GM18508 (cell line): Measurements from ENCODE around the gene MMEL1.

Source experiments
- ATAC-seq: cut with Tn5 transposase; IDR thresholded peaks from one replicate; pipeline ENCODE4 v1.9.1; 2021; ENCODE audit warnings: moderate number of reproducible peaks; ENCODE audit not compliant: insufficient read depth, unreplicated experiment

MMEL1 gene

DNA sequence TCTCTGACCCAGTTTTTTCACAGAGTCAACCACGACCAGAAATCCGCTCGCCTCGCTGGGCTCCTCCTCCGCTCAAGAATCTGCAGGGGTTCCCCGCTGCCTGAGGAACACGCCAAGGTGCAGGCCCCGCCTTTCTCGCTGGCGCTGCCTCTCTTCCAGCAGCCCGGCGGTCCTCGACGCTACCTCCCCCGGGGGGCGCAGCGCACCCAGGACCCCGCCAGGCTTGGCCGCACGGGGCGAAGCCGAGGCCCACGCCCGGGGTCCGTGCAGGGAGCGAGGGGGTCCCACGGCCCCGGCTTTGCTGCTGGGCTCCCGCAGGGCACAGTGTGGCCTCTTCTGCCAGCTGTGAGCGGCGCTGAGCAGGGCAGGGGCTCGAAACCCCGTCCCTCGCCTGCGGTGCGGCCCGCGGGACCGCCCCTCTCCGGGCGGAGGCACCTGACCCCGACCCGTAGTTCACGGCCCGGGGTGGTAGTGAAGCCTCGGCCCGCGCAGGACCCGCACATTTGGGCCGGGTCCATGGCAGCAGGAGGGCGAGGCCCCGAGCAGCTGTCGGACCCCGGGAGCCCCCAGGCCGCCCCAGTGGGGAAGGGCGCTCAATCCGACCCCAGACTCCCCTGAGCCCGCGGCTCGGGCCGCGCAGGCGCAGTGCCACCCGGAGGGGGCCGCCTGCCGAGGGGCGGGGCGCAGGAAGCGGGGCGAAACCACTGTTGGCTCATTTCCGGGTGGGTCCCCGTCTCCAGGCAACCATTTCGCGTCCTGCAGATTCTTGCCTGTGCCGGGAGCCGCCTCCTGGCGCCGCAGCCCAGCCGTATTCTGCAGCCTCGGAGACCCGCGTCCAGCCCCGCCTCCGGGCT is 10.0 kb upstream of the MMEL1 start:
- ATAC-seq: peak; percentile 54

GRCh38 chr1:2642131-2642559 is 9.3 kb upstream of the MMEL1 start:
- ATAC-seq: no peak

DNA sequence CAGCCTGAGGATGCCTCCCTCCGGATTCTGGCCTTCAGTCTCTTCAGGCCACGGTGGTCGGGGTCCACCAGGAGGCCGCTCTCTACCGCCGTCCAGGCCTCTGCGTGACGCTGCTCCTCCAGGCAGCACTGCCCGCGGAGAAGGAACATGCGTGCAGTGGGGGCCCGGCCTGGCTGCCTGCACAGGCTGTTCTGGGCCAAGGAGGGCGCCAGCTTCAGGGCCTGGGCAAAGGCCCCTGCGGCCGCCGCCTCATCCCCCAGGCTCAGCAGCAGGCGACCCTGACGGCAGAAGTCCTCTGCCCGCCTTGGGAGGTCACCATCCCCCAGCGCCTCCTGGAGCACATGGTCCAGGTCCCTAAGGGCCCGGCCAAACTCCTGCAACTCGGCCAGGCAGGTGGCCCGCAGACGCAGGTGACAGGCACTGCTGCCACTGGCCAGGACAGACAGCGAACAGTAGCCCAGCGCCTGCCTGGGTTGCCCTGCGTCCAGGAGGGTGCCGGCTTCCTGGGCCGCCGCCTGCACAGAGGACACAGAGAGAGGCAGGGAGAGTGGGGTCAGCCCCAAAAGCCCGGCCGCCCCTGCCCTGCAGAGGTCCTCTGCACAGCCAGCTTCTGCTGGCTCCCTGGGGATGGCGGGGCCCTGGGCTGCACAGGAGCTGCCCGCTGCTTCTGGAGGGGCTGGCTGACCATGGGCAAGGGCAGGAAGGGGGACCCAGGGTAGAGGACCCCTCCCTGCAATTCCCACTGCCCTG is 8.7 kb upstream of the MMEL1 start:
- no peak for ATAC-seq

- no peak for ATAC-seq
Measured at GRCh38 chr1:2640626-2641025, 7.8 kb upstream of the MMEL1 start.

DNA sequence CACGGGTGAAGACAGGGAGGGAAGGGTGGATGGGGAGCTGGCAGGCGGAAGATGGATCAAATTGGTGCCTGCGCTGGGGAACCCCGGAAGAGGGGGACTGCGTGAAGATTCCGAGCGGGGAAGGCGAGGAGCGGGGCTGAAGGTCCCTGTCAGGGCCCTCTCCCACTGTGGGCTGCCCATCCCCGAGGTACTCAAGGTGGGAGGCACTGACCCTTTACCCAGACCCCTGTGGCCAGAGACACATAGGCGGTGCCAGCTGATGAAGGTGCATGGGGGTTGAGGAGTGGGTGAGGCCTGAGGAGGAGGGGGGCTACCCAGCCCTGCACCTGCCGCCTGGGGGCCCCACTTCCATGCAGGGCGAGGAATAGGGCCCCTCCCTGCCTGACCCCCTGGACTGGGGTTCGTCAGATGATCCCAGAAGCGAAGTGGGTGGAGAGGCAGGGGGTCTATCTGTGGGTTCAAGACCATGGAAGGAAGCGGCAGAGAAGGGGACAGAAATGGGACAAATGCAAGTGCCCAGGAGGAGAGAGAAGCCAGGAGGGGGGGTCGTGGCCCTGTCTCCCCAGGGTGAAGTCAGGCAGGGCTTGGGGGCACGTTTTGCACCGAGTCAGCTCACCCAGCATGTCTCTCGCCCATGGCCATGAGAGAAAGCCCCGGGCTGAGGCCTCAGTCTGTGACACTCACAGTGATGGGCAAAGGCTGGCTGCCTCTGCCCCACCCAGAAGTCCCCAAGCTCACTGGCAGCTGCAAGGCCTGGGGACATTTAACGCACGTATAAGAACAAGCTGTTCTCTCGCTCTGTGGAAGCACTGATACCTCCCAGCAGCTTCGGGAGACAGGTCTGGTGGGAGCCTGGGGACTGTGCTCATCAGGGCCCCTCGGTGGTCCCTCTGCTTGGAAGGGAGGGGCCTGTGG is 7.0 kb upstream of the MMEL1 start:
- ATAC-seq: no peak

- ATAC-seq: no peak
Measured at GRCh38 chr1:2639203-2639602, 6.4 kb upstream of the MMEL1 start.

DNA sequence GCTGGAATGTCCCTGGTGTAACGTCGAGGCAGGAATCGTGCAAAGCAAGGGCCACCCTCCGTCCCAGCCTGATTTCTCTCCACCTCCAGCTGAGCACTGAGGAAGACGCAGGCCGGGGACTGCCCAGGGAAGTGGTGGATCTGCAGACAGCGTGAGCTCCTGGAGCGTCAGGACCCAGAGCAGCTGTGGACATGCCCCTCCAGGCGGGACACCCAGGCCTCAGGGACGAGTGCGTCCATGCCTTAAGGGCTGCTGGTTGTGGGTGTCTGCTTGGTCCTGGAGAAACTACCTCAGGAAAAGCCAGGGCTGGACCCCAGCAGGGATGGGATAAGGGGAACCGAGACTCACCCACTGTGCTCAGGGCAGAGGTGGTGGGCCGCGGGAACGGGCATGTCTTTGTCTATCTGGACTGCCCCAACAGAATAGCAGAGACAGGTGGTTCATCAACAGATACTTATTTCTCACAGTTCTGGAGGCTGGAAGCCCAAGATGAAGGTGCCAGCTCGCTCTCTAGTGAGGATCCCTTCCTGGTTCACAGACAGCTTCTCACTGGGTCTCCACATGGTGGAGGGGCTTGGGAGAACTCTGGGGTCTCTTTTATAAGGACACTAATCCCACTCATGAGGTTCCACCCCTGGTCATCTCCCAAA is 5.8 kb upstream of the MMEL1 start:
- ATAC-seq: no peak

GRCh38 chr1:2637442-2638145 is 4.8 kb upstream of the MMEL1 start:
- no peak for ATAC-seq

DNA sequence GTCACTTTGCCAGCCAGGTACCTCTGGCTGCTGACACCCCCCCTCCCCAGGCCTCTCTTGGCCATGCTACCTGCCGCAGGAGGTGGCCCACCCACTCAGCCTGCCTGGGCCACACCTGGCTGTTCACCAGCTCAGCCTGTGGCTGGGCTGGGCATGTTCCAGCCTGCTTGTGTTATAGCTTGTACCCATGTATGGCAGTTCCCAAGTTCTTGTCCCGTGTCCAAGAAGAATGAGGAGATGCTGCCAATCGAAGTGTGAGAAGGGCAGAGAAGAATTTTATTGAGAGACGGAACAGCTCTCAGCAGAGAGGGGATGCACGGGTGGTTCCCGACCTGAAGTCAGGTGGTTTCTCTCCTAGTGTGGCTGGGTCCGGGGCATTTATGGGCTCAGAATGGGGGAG is 3.9 kb upstream of the MMEL1 start:
- ATAC-seq: no peak

- ATAC-seq: no peak
Measured at GRCh38 chr1:2635361-2636010, 2.7 kb upstream of the MMEL1 start.

DNA sequence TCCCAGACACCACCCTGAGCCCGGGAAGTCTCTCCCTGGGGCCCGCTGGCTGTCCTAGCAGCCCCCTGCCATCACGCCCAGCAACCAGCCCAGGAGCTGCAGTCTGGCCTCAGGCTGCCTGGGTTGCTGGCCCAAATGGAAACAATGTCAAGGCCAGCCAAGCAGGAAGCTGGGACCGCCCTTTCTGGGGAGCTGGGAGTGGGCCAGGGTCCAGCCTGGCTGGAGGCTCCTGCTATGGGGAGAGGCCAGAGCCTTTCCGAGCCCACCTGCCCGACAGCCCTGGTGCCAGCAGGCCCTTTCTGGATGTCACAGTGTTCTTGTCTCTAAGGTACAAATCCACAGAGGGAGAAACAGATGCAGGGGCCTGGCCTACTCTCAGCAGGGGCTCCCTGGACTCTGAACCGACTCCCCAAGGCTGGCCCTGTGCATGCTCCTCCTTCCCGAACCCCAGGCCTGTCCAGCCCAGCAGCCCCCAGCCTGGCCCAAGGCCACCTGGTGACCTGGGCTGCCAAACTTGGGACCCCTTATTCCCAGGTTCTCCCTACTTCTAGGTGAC is 1.2 kb upstream of the MMEL1 start:
- ATAC-seq: no peak

DNA sequence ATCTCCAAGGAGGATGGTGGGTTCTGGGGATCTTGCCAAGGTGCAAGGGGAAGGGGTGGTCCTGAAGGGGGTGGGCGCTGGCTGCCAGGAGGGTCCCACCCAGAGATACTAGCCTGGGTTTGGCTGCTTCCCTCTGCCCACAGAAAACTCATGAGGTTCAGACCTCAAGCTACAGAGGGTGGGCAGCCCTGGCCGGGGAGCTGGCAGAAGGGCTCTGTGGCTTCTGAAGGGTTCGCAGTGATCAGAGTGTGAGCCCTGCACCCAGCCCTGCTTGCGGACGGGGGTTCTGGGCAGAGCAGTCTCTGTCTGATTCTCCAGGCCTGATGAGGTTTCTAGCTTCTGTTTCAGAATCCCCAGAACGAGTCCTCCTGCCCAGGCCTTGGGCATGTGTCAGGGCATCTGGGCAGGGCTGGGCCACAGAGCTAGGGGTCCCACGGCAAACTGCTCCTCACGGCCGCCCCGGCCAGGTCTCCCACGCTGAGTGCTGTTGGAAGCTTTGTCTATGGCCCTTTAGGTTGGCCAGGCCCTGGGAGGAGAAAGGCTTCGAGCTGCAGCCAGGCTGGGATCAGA is 635 bp upstream of the MMEL1 start:
- ATAC-seq: no peak

- no peak for ATAC-seq
Measured at GRCh38 chr1:2632051-2632430, 775 bp downstream of the MMEL1 start.

- ATAC-seq: no peak
Measured at GRCh38 chr1:2631136-2632050, 1.4 kb downstream of the MMEL1 start.

- ATAC-seq: no peak
Measured at GRCh38 chr1:2630498-2631135, 2.2 kb downstream of the MMEL1 start.

DNA sequence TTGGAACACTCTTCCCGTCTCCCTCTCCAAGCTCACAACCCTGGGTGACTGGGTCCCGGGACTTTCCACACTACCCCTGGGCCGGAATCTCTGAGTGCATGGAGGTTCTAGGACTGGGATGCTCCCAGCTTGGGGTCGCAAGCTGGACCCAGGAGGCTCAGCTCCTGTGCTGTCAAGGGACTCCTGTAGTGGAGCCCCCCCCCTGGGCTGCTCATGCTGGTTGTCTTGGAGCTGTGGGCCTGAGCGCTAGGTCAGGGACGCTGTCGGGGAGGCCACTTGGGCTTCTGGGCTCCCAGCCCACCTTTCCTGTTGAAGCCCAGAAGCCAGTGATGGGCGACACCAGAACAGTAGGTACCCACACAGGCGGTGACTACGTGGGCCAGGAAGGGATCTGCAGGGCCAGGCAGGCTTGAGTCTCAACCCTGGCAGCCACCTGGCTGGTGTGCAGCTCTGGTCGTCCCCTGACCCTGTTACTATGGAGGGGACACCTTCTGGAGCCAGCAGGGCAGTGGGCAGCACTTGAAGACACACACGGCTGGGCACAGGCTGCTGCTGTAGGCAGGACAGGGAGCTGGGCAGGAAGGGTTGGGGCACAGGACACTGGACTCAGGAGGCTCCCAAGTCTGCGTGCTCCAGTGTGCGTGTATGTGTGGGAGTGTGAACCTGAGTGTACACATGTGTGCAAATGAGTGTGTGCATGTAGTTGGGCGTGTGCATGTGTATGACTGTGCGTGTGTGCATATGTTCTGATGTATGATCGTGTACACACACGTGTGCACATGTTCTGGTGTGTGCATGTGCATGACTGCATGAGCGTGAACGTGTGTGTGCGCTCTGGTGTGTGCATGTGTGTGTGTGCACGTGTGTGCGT is 3.0 kb downstream of the MMEL1 start:
- ATAC-seq: no peak
